ENCODE measurements around the gene HECW1. TPM values are rescaled to one million over a fixed set of nuclear protein-coding genes. Genes with fewer than 3 reads are reported as not detected.

HECW1 gene
- total and polyA plus RNA-seq, 2 of the 8 experiments (the other 6 are each of a cell fraction or from before 2014, with no cell fraction given), result 2.9 to 12.7 TPM

- TF ChIP-seq POLR2A (IDR thresholded peaks at IDR 0.05; ENCODE audit: control extremely low read depth in 1 of 2, low read depth in 2 of 2, low read length in 2 of 2) (0 out of 3 replicates have a peak, but pooled peaks of 1 of the 2 experiments have one; percentile 23), RBBP5 (IDR thresholded peaks at IDR 0.05; ENCODE audit: borderline replicate concordance, low read depth, low read length) (peak; percentile 43)
Measured at GRCh38 chr7:43112941-43113621, 634 bp downstream of the HECW1 start (continued).

Measured in H1 (cell line).